Loucy (cell line): ENCODE measurements around the gene HIKESHI.

Experiments
- H2AFZ ChIP-seq: fragments of 200-600 bp; sonication (generic); 2 replicates; pipeline ENCODE4 v1.6.0; 2016; ENCODE audit warnings: antibody characterized with exemption, mild to moderate bottlenecking, low read length, moderate library complexity
- H3F3A ChIP-seq: fragments of 200-600 bp; 2 replicates; pipeline ENCODE4 v1.6.0; 2016; ENCODE audit warnings: antibody characterized with exemption, low read depth, mild to moderate bottlenecking
- H3K27me3 ChIP-seq: fragments of 200-600 bp; sonication (generic); 2 replicates; pipeline ENCODE4 v1.6.1; 2014; ENCODE audit warnings: low read length, mild to moderate bottlenecking; ENCODE audit not compliant: insufficient read depth, poor library complexity, severe bottlenecking
- H3K36me3 ChIP-seq: fragments of 200-600 bp; sonication (generic); 2 replicates; pipeline ENCODE4 v1.6.1; 2016; ENCODE audit warnings: low read length; ENCODE audit not compliant: insufficient read depth
- H3K4me1 ChIP-seq: fragments of 200-600 bp; sonication (generic); 2 replicates; pipeline ENCODE4 v1.5.1; 2014; ENCODE audit warnings: low read length, mild to moderate bottlenecking; ENCODE audit not compliant: insufficient read depth, poor library complexity, severe bottlenecking
- H3K4me2 ChIP-seq: fragments of 200-600 bp; sonication (generic); 2 replicates; pipeline ENCODE4 v1.6.0; 2014; ENCODE audit warnings: antibody characterized with exemption, low read length, low read depth, mild to moderate bottlenecking; ENCODE audit not compliant: poor library complexity, severe bottlenecking
- H3K4me3 ChIP-seq: fragments of 200-600 bp; sonication (generic); 2 replicates; pipeline ENCODE4 v1.5.1; 2014; ENCODE audit warnings: low read length, mild to moderate bottlenecking, mixed read lengths; ENCODE audit not compliant: poor library complexity, severe bottlenecking
- H3K79me2 ChIP-seq: fragments of 200-600 bp; sonication (generic); 2 replicates; pipeline ENCODE4 v1.6.1; 2014; ENCODE audit warnings: low read length; ENCODE audit not compliant: insufficient read depth
- H3K9ac ChIP-seq: fragments of 200-600 bp; sonication (generic); 2 replicates; pipeline ENCODE4 v1.6.0; 2014; ENCODE audit warnings: mild to moderate bottlenecking, low read depth, low read length, moderate library complexity; ENCODE audit not compliant: poor library complexity, severe bottlenecking
- H3K9me2 ChIP-seq: fragments of 200-600 bp; sonication (generic); replicated peaks from 2 replicates; pipeline ENCODE4 v1.6.1; 2016; ENCODE audit warnings: low read depth, low read length, mixed read lengths
- H3K9me3 ChIP-seq: fragments of 200-600 bp; sonication (generic); 2 replicates; pipeline ENCODE4 v1.6.1; 2014; ENCODE audit warnings: mild to moderate bottlenecking, antibody characterized with exemption, low read length, low read depth; ENCODE audit not compliant: insufficient read depth
- H4K20me1 ChIP-seq: fragments of 200-600 bp; sonication (generic); 2 replicates; pipeline ENCODE4 v1.6.0; 2014; ENCODE audit warnings: antibody characterized with exemption, low read length, mild to moderate bottlenecking; ENCODE audit not compliant: insufficient read depth, poor library complexity, severe bottlenecking
- EZH2phosphoT487 ChIP-seq: fragments of 200-600 bp; IDR thresholded peaks from 2 replicates; pipeline ENCODE4 v1.6.1; 2018; ENCODE audit warnings: antibody characterized with exemption, mild to moderate bottlenecking, moderate library complexity, borderline replicate concordance
- TF ChIP-seq, protein P1 (sequence below): fragments of 200-600 bp; sonication (generic); conservative IDR thresholded peaks from 2 replicates; pipeline ENCODE4 v1.5.1; 2014; ENCODE audit warnings: mild to moderate bottlenecking, antibody characterized with exemption, low read length

The HIKESHI gene

GRCh38 chr11:86395061-86395551, 93.1 kb downstream of the HIKESHI start:
- H3F3A ChIP-seq, result no peaks in the 10 kb centered on the region
- no peaks in the 10 kb centered on the region for H4K20me1 ChIP-seq
- H2AFZ ChIP-seq, result peak overlapping the region; percentile 4; the same call in 1 of the 2 replicates
- no peaks in the 10 kb centered on the region for H3K36me3 ChIP-seq
- no peak overlapping the region for H3K9ac ChIP-seq
- no peaks in the 10 kb centered on the region for H3K27me3 ChIP-seq
- peaks cover 7% of the 10 kb centered on the region for H3K4me1 ChIP-seq
- no peak overlapping the region for H3K4me3 ChIP-seq
- H3K79me2 ChIP-seq, result no peaks in the 10 kb centered on the region
- H3K9me3 ChIP-seq, result no peaks in the 10 kb centered on the region
- H3K9me2 ChIP-seq, result no peaks in the 10 kb centered on the region
- no peak overlapping the region for H3K4me2 ChIP-seq
- TF ChIP-seq, protein P1, sequence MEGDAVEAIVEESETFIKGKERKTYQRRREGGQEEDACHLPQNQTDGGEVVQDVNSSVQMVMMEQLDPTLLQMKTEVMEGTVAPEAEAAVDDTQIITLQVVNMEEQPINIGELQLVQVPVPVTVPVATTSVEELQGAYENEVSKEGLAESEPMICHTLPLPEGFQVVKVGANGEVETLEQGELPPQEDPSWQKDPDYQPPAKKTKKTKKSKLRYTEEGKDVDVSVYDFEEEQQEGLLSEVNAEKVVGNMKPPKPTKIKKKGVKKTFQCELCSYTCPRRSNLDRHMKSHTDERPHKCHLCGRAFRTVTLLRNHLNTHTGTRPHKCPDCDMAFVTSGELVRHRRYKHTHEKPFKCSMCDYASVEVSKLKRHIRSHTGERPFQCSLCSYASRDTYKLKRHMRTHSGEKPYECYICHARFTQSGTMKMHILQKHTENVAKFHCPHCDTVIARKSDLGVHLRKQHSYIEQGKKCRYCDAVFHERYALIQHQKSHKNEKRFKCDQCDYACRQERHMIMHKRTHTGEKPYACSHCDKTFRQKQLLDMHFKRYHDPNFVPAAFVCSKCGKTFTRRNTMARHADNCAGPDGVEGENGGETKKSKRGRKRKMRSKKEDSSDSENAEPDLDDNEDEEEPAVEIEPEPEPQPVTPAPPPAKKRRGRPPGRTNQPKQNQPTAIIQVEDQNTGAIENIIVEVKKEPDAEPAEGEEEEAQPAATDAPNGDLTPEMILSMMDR, result 0 out of 2 replicates have a peak, but pooled peaks have one; percentile 17
- no peak for TF ChIP-seq EZH2phosphoT487
